UCSD-AML1 (cell line): ENCODE measurements around the gene RSL24D1.
A peak's percentile ranks its signal among the peaks of the same experiment; 100 is the strongest.

Source experiments
- DNase-seq: peaks from one replicate; lab custom pipeline; 2025; ENCODE audit not compliant: unreplicated experiment; lab: John Stamatoyannopoulos, UW

Gene RSL24D1

DNA sequence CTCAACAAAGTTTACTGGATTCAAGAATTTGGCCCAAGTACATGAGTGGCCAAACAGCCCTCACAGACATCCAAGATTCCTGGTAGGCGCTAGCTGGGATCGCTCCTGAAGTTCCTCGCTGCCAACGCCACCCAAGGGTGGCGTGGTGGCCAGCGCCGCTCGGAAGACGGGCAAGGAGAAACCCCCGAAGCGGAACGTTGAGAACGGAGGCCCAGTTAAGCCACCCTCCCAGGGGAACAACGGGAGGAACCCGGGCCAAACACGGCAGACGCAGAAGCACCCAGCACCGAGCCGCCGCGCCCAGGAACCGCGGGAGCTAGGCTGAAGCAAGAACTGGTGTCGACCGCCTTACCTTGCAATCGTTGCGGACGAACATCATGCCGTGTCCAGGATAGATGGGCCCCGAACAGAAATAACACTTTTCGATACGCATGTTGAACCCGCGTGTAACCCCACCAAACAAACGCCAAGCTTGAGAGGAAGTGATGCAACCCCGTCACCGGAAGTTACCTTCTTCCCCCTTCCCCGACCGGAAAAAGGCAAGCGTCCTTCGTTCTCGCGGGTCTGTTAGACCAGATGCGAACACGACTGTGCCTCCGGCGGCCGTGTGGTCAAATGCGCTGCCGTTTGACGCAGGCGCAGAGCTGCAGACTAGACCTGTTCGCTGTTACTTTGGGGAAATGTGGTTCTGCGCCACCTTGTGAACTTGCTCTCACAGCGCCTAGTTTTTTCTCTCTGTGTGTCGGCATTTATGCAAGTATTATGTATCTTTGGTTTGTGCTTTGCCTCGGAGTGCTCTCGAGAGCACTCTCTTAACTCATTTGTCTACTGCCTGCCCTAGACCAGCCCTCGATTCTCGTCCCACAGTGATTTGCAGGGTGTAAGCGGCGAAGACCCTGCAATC, at the start of gene RSL24D1:
TSS of gene RSL24D1 (minus strand) at position 484 of the 904 bp plus-strand sequence. CDS start at position 433, 51 bp downstream.
- DNase-seq = peak; percentile 96

DNA sequence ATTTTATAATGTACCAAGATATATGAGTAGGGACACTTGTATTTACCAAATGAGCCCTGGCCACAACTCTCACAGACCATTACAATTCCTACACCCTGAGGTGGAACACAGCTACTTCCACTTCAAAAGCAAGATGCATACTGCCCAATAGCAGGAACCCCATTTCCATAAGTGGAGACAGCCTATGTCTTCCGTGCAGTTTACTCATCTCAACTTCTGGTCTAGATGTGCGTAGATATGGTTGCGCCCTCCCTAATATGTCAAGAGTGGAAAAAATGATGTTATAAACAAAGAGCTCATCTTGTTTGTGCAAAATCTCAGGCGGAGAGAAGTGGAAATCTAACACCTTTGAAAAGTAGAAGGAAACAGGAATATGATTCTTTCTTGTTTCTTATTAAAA, 48.3 kb upstream of the RSL24D1 start:
- DNase-seq = no peak

DNA sequence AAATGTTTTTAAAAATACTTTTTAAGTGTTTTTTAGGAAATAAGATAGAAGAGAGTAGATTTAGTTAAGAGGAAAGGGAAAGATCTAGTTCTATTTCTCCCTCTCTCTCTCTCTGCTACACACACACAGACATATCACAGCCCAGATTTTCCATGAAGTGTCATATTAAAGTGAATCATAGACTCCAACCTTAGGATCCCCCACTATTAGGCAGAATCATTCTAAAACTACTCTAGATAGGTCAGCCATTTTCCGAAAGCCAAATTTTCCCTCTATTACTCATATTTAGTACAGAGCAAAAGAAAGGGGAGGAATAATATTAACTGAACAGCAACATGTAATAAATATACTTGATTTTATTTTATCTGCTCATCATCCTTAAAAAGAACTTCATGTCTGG, 45.1 kb upstream of the RSL24D1 start:
- DNase-seq = no peak

- no peak for DNase-seq
Measured at GRCh38 chr15:55241186-55241585, 44.4 kb upstream of the RSL24D1 start.

DNA sequence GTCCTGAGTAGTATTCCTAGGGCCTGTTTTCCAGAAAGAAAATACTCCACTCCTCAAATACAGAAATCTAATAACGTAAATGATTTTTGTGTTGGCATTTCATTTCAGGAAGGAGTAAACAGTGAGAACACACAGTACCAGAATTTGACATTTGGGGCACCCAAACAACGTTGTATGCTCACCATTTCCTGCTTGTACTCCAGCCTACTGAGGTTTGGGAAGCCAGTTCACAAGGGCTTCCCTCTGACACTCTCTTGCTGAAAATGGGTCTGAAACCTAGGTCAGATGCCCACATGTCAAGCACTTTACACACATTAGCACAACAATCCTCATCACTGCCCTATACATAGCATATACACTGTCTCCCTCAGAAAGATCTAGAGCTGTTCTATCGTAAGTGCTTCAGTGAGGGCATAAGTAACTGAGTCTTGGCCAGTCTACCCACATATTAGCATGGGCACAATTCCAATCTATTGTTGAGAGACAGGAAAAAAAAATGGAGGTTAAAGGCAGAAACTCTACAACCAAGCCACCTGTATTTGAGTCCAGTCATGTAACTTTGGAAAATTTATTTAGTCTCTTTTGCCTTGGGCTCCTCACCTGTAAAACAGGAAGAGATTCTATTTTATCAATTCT, 43.5 kb upstream of the RSL24D1 start:
- no peak for DNase-seq

DNA sequence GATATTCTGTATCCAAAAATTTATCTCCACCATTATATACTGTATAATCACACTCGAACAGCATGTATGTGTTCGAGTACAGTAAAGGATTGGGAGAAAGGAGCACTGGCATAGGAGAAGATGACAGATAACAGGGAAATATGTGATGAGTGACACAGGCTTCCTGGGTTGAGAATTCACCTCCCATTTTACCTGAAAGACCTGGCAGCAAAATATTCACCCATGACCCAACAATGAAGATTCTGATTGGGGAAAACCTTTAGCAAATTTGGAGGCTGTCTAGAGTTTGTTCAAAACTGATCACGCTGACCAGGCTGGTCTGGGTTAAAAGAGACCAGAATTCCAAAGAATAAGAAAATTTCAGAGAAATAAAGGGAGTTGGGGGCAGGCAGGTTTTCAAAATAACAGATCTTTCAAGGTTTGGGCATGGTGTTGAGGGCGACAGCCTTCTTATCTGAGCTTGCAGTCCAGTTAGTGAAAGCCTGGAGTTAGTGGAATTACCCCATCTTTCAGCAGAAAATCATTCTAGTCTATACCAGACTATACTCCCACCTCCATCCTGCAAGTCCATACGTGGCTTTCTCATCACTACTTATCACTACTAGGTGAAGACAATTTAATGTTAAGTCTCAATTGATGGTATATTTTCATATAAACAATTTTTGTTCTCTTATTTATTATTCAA, 42.8 kb upstream of the RSL24D1 start:
- DNase-seq = no peak

DNA sequence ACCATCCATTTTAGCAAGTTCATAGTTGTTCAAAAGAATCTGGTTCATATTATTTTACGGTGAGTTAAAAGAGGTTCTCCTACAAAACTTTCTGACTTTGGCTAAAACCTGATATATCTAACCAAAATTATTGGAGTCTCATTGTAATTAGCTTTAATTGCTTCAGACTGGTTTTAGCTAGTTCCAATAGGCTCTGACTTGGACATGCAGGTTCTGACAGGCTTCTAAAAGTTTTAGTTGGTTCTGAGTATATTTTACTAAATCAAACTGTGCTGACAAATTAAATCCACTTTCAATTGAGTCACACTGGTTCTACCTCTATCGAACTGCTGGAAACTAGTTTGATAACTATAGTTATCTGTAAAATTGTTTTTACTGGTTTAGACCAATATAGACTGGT, 42.1 kb upstream of the RSL24D1 start:
- no peak for DNase-seq

- DNase-seq = no peak
Measured at GRCh38 chr15:55237219-55238130, 40.7 kb upstream of the RSL24D1 start.

- DNase-seq = no peak
Measured at GRCh38 chr15:55235546-55236036, 38.9 kb upstream of the RSL24D1 start.

DNA sequence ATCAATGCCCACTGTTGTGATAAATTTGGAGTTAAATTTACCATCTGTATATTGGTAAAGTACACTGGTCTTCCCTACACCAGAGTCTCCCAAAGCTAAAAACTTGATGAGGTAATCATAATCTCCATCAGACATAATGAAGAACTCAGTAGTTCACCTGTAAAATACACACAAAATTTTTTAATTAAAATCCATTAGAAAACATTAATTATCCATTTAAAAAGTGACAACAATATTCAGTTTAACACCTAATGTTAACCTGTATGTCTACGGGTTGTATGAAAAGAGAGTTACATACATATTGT, 38.0 kb upstream of the RSL24D1 start:
- DNase-seq = no peak

GRCh38 chr15:55234104-55234799, 37.5 kb upstream of the RSL24D1 start:
- no peak for DNase-seq

DNA sequence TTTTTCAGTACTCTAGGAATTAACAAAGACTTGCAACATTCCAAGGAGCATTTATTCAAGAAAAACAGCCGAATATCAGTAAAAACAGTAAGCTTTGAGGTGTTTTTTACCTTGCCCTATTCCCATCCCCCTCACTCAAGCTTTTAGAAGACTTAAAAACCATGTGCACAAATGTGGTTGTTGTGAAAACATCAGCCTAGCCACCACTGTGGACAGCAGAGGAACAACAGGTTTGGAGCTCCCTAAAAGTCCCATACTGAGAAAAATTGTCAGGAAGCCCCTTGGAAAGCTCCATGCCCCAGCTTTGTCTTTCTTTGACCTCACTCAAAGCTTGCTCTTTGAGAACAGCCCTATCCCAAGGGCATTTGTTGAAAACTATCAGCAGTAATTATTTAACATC, 34.7 kb upstream of the RSL24D1 start:
- no peak for DNase-seq

DNA sequence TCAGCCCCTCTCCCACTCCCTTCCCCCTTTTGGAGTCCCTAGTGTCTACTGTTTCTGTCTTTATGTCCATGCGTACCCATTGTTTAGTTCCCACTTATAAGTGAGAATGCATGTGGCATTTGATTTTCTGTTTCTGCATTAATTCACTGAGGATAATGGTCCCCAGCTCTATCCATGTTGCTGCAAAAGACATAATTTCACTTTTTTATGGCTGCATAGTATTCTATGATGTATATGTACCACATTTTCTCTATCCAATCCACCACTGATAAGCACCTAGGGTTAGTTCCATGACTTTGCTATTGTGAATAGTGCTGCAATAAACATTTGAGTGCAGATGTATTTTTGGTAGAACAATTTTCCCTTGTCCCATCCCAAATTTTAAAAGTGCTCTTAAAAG, 34.2 kb upstream of the RSL24D1 start:
- DNase-seq = no peak

DNA sequence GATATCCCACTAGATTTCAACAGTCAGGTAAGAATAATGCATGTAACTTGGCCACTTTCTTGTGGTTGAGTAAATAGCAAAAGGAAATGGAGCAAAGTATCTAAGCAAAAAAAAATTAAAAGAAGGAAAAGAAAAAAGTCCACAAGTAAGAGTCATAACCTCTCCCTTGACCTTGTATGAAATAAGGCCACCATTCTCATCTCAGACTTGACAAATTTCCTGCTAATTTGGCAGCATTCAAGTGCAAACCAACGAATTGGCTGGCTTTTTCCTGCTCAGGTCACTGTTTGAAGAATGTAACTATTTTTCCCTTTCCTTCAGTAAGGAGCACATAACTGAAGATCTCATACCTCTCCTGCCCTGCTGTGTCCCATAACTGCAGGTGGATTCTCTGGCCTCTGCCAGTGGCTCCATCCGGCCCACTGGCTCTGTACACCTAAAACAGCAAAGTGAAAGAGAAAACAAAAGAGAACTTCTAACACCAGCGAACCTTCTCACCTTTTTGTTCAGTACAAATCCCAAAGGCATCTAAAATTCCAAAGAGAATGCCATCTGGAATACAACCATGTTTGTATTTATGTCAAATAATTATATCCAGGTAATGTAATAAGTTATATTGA, 33.4 kb upstream of the RSL24D1 start:
- no peak for DNase-seq

DNA sequence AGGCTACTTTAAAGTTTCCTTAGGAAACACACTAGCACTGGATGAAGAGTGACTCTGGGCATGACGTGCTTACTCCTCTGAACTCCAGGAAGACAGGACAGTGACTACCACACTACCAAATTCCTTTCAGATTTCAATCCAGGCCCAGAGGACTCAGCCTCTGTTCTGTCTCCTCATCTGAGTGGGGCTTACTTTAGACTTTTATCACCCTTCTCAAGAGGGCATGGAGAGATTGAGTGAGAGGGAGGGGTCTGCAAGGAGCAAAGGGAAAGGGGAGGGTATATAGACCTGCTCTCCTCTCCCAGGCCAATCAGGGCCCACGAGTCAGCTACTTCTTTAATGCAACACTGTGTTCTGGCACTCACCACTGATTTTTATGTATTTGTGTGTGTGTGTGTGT, 29.4 kb upstream of the RSL24D1 start:
- no peak for DNase-seq

DNA sequence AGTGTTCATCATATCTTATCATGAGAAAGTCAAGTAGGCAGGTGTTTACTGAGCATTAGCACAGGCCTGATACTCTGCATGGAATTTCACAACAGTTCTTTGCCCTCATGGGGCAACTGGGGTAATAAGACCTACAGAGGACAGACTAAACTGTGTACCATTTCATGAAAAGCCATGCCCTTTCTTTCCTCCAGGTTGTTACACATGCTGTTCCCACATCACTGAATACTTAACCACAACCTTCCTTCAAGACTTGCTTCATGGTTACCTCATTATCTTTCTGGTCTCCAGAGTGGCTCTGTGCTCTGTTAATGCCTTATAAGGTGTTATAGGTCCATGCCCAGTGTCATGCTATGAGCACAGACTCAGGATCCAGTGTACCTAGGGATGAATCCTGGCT, 28.2 kb upstream of the RSL24D1 start:
- DNase-seq = no peak

DNA sequence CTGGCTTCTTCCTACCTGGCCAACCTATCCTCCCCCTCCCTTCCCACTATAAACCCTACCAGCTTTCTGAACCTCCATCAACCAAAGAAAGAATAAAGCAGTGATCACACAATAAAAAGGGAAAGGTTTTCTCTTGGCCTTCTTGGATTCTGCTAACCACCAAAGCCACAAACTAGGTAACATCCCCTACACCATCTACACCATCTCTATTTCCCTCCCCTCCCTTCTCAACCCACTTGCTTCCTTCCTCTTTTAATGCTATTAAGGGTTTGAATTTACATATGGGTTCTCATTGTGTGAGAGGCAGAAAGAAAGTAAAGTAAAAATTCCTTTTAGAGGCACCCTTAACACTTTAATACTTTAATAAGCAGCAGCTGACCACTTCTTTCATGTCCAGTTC, 25.8 kb upstream of the RSL24D1 start:
- DNase-seq = peak; percentile 8

- peak; percentile 39 for DNase-seq
Measured at GRCh38 chr15:55221090-55222011, 24.6 kb upstream of the RSL24D1 start.

- DNase-seq = no peak
Measured at GRCh38 chr15:55220606-55221005, 23.9 kb upstream of the RSL24D1 start.
